Smooth muscle cell (in vitro differentiated cells): ENCODE results near the gene RGS14. TPM values are rescaled to one million over a fixed set of nuclear protein-coding genes. Genes with fewer than 3 reads are reported as not detected.

Source experiments
- DNase-seq: peaks from one replicate; lab custom pipeline; 2025; ENCODE audit not compliant: unreplicated experiment; lab: John Stamatoyannopoulos, UW
- H2AFZ ChIP-seq: fragments of 200-600 bp; sonication (generic); 2 replicates; pipeline ENCODE4 v1.6.0; 2016; ENCODE audit warnings: antibody characterized with exemption, low read depth, mild to moderate bottlenecking
- H3F3A ChIP-seq: fragments of 200-600 bp; sonication (generic); 2 replicates; pipeline ENCODE4 v1.6.0; 2017; ENCODE audit warnings: antibody characterized with exemption, low read depth
- H3K27ac ChIP-seq: fragments of 200-600 bp; sonication (generic); 2 replicates; pipeline ENCODE4 v1.5.1; 2016; ENCODE audit warnings: low read depth, mild to moderate bottlenecking
- H3K27me3 ChIP-seq: fragments of 200-600 bp; sonication (generic); 2 replicates; pipeline ENCODE4 v1.6.1; 2016; ENCODE audit warnings: low read depth, mild to moderate bottlenecking
- H3K36me3 ChIP-seq: fragments of 200-600 bp; sonication (generic); 2 replicates; pipeline ENCODE4 v1.5.1; 2016; ENCODE audit warnings: low read depth
- H3K4me1 ChIP-seq: fragments of 200-600 bp; sonication (generic); 2 replicates; pipeline ENCODE4 v1.5.1; 2016; ENCODE audit warnings: low read depth
- H3K4me2 ChIP-seq: fragments of 200-600 bp; sonication (generic); 2 replicates; pipeline ENCODE4 v1.6.0; 2016; ENCODE audit warnings: mild to moderate bottlenecking
- H3K4me3 ChIP-seq: fragments of 200-600 bp; sonication (generic); 2 replicates; pipeline ENCODE4 v1.5.1; 2016; ENCODE audit warnings: mild to moderate bottlenecking
- H3K79me2 ChIP-seq: fragments of 200-600 bp; sonication (generic); 2 replicates; pipeline ENCODE4 v1.6.0; 2016; ENCODE audit warnings: low read depth, mild to moderate bottlenecking
- H3K9ac ChIP-seq: fragments of 200-600 bp; sonication (generic); 2 replicates; pipeline ENCODE4 v1.6.0; 2016; ENCODE audit warnings: low read depth
- H3K9me3 ChIP-seq: fragments of 200-600 bp; sonication (generic); replicated peaks from 2 replicates; pipeline ENCODE4 v1.5.1; 2016; ENCODE audit warnings: low read depth
- H4K20me1 ChIP-seq: fragments of 200-600 bp; sonication (generic); 2 replicates; pipeline ENCODE4 v1.6.0; 2016; ENCODE audit warnings: low read depth
- WGBS: methylation state at CpG from one replicate; pipeline ENCODE4 v1.1.7; 2016; ENCODE audit warnings: low lambda C conversion rate; 5-methylcytosine and 5-hydroxymethylcytosine counted together
- polyA plus RNA-seq: library from polyadenylated mRNA; unstranded; fragments of >200 nt; fragmentation: Nextera tagmentation; extraction: Ambion mirVana; gene quantifications from 2 replicates; pipeline ENCODE4 v1.2.1, GENCODE V29; 2016
- total RNA-seq: library from RNA; depleted of rRNA; stranded (reverse); fragments of >200 nt; gene quantifications from 2 replicates; pipeline ENCODE4 v1.2.3, GENCODE V29; 2014
- TF ChIP-seq, protein P1 (sequence below): fragments of 200-600 bp; sonication (generic); IDR thresholded peaks from 2 replicates; pipeline ENCODE4 v1.5.1; 2017; ENCODE audit warnings: borderline replicate concordance, mild to moderate bottlenecking, antibody characterized with exemption; ENCODE audit not compliant: insufficient read depth, poor library complexity, severe bottlenecking

The RGS14 gene
- total and polyA plus RNA-seq, 2 experiments from 2014 or later = 6.0 to 23.3 TPM

DNA sequence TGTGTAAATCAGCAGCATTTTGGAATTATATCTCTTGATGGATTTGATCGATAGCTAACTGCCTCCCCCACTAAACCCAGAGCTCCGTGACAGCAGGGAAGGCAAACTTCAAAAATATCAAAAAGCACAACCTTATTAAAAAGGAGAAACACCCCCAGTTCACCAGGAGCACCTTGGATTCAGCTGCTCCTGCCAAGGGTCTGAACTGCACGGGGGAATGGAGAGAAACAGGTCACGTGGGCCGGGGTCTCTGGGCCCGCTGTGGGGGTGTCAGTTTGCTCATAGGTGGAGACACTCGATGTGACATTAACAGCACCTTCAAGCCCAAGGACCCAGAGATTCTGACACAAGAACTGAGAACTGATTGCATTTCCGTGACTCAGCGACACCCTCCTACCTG lies 25.5 kb downstream of the RGS14 start:
- Histone ChIP-seq H3K36me3 (no peaks in the 10 kb centered on the region), H4K20me1 (no peaks in the 10 kb centered on the region), H3K4me3 (no peak overlapping the region), H3F3A (peaks cover under 1% of the 10 kb centered on the region), H3K79me2 (no peaks in the 10 kb centered on the region), H3K27ac (no peak overlapping the region), H2AFZ (no peak overlapping the region), H3K4me2 (no peak overlapping the region), H3K9ac (no peak overlapping the region), H3K27me3 (no peaks in the 10 kb centered on the region), H3K4me1 (no peaks in the 10 kb centered on the region), H3K9me3 (no peaks in the 10 kb centered on the region)
- TF ChIP-seq, protein P1, sequence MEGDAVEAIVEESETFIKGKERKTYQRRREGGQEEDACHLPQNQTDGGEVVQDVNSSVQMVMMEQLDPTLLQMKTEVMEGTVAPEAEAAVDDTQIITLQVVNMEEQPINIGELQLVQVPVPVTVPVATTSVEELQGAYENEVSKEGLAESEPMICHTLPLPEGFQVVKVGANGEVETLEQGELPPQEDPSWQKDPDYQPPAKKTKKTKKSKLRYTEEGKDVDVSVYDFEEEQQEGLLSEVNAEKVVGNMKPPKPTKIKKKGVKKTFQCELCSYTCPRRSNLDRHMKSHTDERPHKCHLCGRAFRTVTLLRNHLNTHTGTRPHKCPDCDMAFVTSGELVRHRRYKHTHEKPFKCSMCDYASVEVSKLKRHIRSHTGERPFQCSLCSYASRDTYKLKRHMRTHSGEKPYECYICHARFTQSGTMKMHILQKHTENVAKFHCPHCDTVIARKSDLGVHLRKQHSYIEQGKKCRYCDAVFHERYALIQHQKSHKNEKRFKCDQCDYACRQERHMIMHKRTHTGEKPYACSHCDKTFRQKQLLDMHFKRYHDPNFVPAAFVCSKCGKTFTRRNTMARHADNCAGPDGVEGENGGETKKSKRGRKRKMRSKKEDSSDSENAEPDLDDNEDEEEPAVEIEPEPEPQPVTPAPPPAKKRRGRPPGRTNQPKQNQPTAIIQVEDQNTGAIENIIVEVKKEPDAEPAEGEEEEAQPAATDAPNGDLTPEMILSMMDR = no peak
- DNase-seq = no peak
- 95% methylated on average over 9 of the region's 9 CpGs for WGBS

GRCh38 chr5:177384134-177384533 lies 26.4 kb downstream of the RGS14 start, which contains the start of gene SLC34A1:
Gene SLC34A1, plus strand, starts transcription at chr5:177384434. Its CDS starts 1,308 bp downstream, at chr5:177385742.
- 75% methylated on average over 4 of the region's 4 CpGs for WGBS
- no peak within 1 kb of the TSS for H2AFZ ChIP-seq

GRCh38 chr5:177385720-177386119 lies 28.0 kb downstream of the RGS14 start:
- H3K9me3 ChIP-seq = no peaks in the 10 kb centered on the region
- no peaks in the 10 kb centered on the region for H3K79me2 ChIP-seq
- no peak overlapping the region for H2AFZ ChIP-seq
- TF ChIP-seq, protein P1 = no peak
- H3K4me3 ChIP-seq = no peak overlapping the region
- peaks cover 11% of the 10 kb centered on the region for H3F3A ChIP-seq
- H3K9ac ChIP-seq = no peak overlapping the region
- 88% methylated on average over 11 of the region's 11 CpGs for WGBS
- H3K27ac ChIP-seq = no peak overlapping the region
- peaks cover 3% of the 10 kb centered on the region for H4K20me1 ChIP-seq
- DNase-seq = no peak
- no peaks in the 10 kb centered on the region for H3K36me3 ChIP-seq
- no peaks in the 10 kb centered on the region for H3K4me1 ChIP-seq
- H3K4me2 ChIP-seq = no peak overlapping the region
- H3K27me3 ChIP-seq = no peaks in the 10 kb centered on the region

More at GRCh38 chr5:177384134-177384533, 26.4 kb downstream of the RGS14 start, which contains the start of gene SLC34A1:
- Histone ChIP-seq H3K79me2 (no peaks in the 10 kb centered on the region), H3K4me2 (no peak within 1 kb of the TSS), H3K27me3 (no peaks in the 10 kb centered on the region), H3K4me3 (no peak within 1 kb of the TSS), H3F3A (peaks cover 10% of the 10 kb centered on the region), H3K9me3 (no peaks in the 10 kb centered on the region), H3K36me3 (no peaks in the 10 kb centered on the region), H3K4me1 (no peaks in the 10 kb centered on the region), H3K27ac (no peak within 1 kb of the TSS), H3K9ac (no peak within 1 kb of the TSS), H4K20me1 (no peaks in the 10 kb centered on the region)
- TF ChIP-seq, protein P1 = no peak
- no peak for DNase-seq

DNA sequence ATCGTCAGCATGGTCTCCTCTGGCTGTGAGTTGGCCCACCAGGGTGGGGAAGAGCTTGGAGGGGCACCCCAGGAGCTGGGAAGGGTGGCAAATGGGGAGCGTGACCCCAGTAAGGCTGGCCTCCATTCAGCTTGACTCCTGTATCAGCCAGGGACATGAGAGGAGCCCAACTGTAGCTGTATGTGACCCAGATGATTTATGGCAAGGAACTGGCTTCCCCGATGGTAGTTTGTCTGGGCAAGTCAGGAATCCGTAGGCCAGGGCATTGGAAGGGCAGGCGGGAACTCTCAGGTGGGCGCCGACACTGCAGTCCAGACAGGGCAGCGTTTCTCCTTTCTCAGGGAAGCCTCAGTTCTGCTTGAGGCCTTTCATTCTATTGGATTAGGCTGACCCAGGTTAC lies 28.8 kb downstream of the RGS14 start:
- Histone ChIP-seq H3K79me2 (no peaks in the 10 kb centered on the region), H2AFZ (no peak overlapping the region), H3K9me3 (no peaks in the 10 kb centered on the region), H3F3A (peaks cover 11% of the 10 kb centered on the region), H3K9ac (no peak overlapping the region), H3K27me3 (no peaks in the 10 kb centered on the region), H3K4me3 (no peak overlapping the region), H3K4me1 (no peaks in the 10 kb centered on the region), H3K27ac (no peak overlapping the region), H3K4me2 (no peak overlapping the region), H3K36me3 (no peaks in the 10 kb centered on the region), H4K20me1 (peaks cover 3% of the 10 kb centered on the region)
- WGBS = 83% methylated on average over 8 of the region's 8 CpGs
- DNase-seq = no peak
- TF ChIP-seq, protein P1 = no peak
